Upper lobe of right lung (tissue), 1 donor: ENCODE data around the gene AIG1. TPM values are rescaled to one million over a fixed set of nuclear protein-coding genes. Genes with fewer than 3 reads are reported as not detected.
"Not testable (repeated sequence)": the region's sequence is repeated elsewhere in the genome, so short reads cannot be mapped to it uniquely, and the experiment has no call there.

Source experiments
- ATAC-seq: fragments of 200-7000 bp; cut with Tn5 transposase; one replicate; pipeline ENCODE4 v1.9.1; 2020; ENCODE audit warnings: mild to moderate bottlenecking, moderate library complexity
- DNase-seq: peaks from one replicate; pipeline ENCODE4 v3.0.0-alpha.2; 2020
- H3K27ac ChIP-seq: fragments of 200-600 bp; one replicate; pipeline ENCODE4 v1.8.0; 2022
- H3K27me3 ChIP-seq: fragments of 200-600 bp; one replicate; pipeline ENCODE4 v1.8.0; 2022; ENCODE audit warnings: mild to moderate bottlenecking
- H3K36me3 ChIP-seq: fragments of 200-600 bp; one replicate; pipeline ENCODE4 v1.8.0; 2022
- H3K4me1 ChIP-seq: fragments of 200-600 bp; one replicate; pipeline ENCODE4 v1.8.0; 2022
- H3K4me3 ChIP-seq: fragments of 200-600 bp; one replicate; pipeline ENCODE4 v1.8.0; 2022; ENCODE audit warnings: mild to moderate bottlenecking
- H3K9me3 ChIP-seq: fragments of 200-600 bp; one replicate; pipeline ENCODE4 v1.8.0; 2022
- intact Hi-C: fragments of 100-400 bp; cut with DNase I; formaldehyde crosslinking; loops from one replicate; pipeline ENCODE4 v1.11.0; 2022
- total RNA-seq: library from RNA; stranded (reverse); fragmentation: NEBNext Ultra II Directional; extraction: Animal tissue kit (Norgen Biotek cat#: 25700); gene quantifications from one replicate; pipeline ENCODE4 v1.2.1, GENCODE V29; 2021
- TF ChIP-seq, protein P1 (sequence below): fragments of 200-600 bp; IDR thresholded peaks from one replicate; pipeline ENCODE4 v1.8.0; 2022; ENCODE audit warnings: antibody characterized with exemption
- donor health status: DM: no; HTN: yes; CAD: no; lungs with severe emphysema.

The AIG1 gene
- total RNA-seq, 1 donor from 2014 or later, result 26.8 TPM

DNA sequence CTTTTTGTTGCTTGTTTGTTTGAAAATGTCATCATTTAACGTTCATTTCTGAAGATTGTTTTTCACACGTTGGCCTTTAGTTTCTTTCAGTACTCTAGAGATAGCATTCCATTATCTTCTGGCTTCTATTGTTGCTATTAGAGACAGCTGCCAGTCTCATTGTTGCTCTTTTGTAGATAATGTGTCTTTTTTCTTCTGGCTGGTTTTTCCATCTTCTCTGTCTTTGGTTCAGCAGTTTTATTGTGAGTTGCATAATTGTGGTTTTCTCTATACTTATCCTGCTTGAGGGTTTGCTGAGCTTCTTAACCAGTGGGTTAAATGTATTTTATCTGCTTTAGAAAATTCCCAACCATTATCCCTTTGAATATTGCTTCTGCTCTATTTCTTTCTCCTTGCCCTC lies 23.2 kb upstream of the AIG1 start:
- Histone ChIP-seq H3K27me3 (no peaks in the 10 kb centered on the region), H3K4me1 (no peaks in the 10 kb centered on the region), H3K9me3 (no peaks in the 10 kb centered on the region), H3K4me3 (no peak overlapping the region), H3K27ac (no peak overlapping the region), H3K36me3 (no peaks in the 10 kb centered on the region)
- ATAC-seq (no peak), DNase-seq (no peak)
- intact Hi-C loops, result no loop called here
- TF ChIP-seq, protein P1, sequence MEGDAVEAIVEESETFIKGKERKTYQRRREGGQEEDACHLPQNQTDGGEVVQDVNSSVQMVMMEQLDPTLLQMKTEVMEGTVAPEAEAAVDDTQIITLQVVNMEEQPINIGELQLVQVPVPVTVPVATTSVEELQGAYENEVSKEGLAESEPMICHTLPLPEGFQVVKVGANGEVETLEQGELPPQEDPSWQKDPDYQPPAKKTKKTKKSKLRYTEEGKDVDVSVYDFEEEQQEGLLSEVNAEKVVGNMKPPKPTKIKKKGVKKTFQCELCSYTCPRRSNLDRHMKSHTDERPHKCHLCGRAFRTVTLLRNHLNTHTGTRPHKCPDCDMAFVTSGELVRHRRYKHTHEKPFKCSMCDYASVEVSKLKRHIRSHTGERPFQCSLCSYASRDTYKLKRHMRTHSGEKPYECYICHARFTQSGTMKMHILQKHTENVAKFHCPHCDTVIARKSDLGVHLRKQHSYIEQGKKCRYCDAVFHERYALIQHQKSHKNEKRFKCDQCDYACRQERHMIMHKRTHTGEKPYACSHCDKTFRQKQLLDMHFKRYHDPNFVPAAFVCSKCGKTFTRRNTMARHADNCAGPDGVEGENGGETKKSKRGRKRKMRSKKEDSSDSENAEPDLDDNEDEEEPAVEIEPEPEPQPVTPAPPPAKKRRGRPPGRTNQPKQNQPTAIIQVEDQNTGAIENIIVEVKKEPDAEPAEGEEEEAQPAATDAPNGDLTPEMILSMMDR, result no peak

DNA sequence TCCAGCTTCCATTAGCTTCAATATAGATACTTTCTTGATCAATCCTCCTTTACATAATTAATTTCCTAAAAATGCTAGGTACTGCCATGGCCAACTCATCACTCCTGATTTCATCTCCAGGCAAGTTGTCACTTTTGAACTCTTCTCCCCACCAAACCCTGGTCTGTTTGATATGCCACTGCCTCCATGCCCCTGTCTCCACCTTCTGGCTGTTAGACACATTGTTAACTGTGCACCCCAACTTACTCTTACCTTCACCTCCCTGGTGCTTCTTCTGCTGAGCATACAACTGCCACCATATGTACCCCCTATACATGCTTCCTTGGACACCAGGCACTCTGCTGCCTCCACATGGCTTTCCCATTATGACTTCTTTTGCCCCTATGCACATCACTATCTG lies 21.9 kb upstream of the AIG1 start:
- intact Hi-C loops, result no loop called here
- Histone ChIP-seq H3K4me3 (no peak overlapping the region), H3K27ac (no peak overlapping the region), H3K36me3 (no peaks in the 10 kb centered on the region), H3K4me1 (no peaks in the 10 kb centered on the region), H3K9me3 (no peaks in the 10 kb centered on the region), H3K27me3 (no peaks in the 10 kb centered on the region)
- TF ChIP-seq, protein P1, result no peak
- no peak for ATAC-seq
- no peak for DNase-seq

DNA sequence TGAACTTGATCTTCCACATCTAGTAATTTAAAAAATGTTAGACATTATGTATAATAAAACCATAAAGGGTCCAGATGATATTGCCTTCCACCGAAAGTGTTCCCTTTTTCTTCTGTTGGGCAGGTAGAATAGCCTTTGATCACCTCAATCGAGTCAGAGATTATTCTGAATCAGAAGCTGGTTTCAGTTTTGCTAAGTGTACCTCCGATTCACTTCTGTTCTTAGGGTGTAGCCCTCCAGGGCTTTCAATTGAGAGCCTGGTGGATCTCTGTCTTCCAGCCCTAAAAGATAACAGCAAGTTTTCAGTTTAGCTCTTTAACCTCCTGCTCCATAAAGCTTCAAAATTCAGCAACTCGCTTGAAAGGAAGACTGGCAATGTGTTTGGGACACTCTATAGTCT lies 21.1 kb upstream of the AIG1 start:
- H3K36me3 ChIP-seq, result no peaks in the 10 kb centered on the region
- H3K27me3 ChIP-seq, result no peaks in the 10 kb centered on the region
- intact Hi-C loops, result no loop called here
- ATAC-seq, result no peak
- no peak overlapping the region for H3K27ac ChIP-seq
- H3K4me3 ChIP-seq, result no peak overlapping the region
- no peaks in the 10 kb centered on the region for H3K9me3 ChIP-seq
- H3K4me1 ChIP-seq, result no peaks in the 10 kb centered on the region
- TF ChIP-seq, protein P1, result no peak
- DNase-seq, result no peak

DNA sequence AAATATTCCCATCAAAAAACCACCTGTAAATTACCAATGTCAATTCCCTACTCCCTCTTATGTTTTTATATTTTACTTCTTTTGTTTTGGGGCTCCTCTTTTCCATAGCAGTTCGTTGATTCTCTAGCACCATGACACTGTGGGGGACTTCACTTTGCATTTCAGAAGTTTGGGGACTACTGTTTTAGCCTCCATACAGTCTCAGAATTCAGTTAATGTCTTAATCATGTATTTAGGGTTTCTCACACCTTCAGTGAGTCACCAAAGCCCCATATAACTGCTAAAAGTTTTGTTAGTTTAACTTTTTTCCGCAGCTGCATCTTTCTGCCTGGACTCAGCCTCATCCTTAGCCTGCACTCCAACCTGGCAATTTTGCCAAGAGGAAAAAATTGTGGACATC lies 20.7 kb upstream of the AIG1 start:
- no peak for ATAC-seq
- Histone ChIP-seq H3K4me1 (no peaks in the 10 kb centered on the region), H3K9me3 (no peaks in the 10 kb centered on the region), H3K36me3 (no peaks in the 10 kb centered on the region), H3K4me3 (no peak overlapping the region), H3K27ac (no peak overlapping the region), H3K27me3 (no peaks in the 10 kb centered on the region)
- intact Hi-C loops, result no loop called here
- TF ChIP-seq, protein P1, result no peak
- DNase-seq, result no peak

DNA sequence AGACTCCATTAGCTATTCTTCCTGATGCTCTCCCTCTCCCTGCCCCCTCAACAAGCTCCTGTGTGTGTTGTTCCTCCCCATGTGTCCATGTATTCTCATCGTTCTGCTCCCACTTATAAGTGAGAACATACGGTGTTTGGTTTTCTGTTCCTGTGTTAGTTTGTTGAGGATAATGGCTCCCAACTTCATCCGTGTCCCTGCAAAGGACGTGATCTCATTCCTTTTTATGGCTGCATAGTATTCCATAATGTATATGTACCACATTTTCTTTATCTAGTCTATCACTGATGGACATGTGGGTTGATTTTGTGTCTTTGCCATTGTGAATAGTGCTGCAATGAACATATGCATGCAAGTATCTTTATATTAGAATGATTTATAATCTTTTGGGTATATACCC lies 16.3 kb upstream of the AIG1 start:
- ATAC-seq, H3K9me3 ChIP-seq, H3K4me1 ChIP-seq, H3K36me3 ChIP-seq, H3K27me3 ChIP-seq, intact Hi-C loops, H3K4me3 ChIP-seq, DNase-seq, H3K27ac ChIP-seq: not testable (repeated sequence)

DNA sequence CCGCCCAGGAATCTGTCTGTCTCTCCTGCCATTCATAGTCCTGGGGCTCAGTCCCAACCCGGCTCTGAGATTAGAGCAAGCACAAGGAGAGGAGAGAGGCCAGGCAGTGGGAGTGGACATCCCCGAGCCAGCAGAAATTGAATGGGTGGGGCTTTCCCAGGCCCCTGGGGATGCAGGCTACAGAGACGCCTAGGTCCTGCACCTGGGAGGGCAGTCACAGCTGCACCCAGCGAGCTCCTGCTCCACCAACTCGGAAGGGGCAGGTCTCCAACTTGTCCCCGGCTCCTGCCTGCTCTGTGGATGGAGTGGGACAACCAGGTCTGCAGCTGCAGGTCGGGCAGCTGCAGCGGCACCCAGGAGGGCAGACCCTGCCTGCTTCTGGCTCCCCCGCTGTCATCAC lies 11.1 kb upstream of the AIG1 start:
- peak; percentile 15 for ATAC-seq
- intact Hi-C loops, result no loop called here
- no peaks in the 10 kb centered on the region for H3K4me1 ChIP-seq
- no peaks in the 10 kb centered on the region for H3K27me3 ChIP-seq
- no peaks in the 10 kb centered on the region for H3K9me3 ChIP-seq
- TF ChIP-seq, protein P1, result no peak
- no peaks in the 10 kb centered on the region for H3K36me3 ChIP-seq
- no peak overlapping the region for H3K4me3 ChIP-seq
- DNase-seq, result no peak
- H3K27ac ChIP-seq, result no peak overlapping the region
